GM12878 (cell line): Measurements from ENCODE around the gene NCL.

Source experiments
- ATF7 ChIP-seq: fragments of 450-650 bp; IDR thresholded peaks from 2 replicates; pipeline ENCODE4 v1.6.1; 2016; ENCODE audit warnings: low read depth, mild to moderate bottlenecking
- FOXM1 ChIP-seq: IDR thresholded peaks from 2 replicates; pipeline ENCODE4 v1.6.1; 2012; ENCODE audit warnings: low read depth, mild to moderate bottlenecking, inconsistent platforms, low read length, moderate library complexity
- NFXL1 ChIP-seq: fragments of 450-650 bp; IDR thresholded peaks from 2 replicates; pipeline ENCODE4 v1.6.1; 2017; ENCODE audit warnings: antibody characterized with exemption, mild to moderate bottlenecking, borderline replicate concordance
- ZNF274 ChIP-seq: IDR thresholded peaks from one replicate; pipeline ENCODE4 v1.8.0; 2011; ENCODE audit not compliant: insufficient read length, insufficient read depth
- TF ChIP-seq, protein P1 (sequence below): fragments of 450-650 bp; IDR thresholded peaks from 2 replicates; pipeline ENCODE4 v1.6.1; 2017; ENCODE audit warnings: antibody characterized with exemption, mild to moderate bottlenecking, moderate library complexity

DNA sequence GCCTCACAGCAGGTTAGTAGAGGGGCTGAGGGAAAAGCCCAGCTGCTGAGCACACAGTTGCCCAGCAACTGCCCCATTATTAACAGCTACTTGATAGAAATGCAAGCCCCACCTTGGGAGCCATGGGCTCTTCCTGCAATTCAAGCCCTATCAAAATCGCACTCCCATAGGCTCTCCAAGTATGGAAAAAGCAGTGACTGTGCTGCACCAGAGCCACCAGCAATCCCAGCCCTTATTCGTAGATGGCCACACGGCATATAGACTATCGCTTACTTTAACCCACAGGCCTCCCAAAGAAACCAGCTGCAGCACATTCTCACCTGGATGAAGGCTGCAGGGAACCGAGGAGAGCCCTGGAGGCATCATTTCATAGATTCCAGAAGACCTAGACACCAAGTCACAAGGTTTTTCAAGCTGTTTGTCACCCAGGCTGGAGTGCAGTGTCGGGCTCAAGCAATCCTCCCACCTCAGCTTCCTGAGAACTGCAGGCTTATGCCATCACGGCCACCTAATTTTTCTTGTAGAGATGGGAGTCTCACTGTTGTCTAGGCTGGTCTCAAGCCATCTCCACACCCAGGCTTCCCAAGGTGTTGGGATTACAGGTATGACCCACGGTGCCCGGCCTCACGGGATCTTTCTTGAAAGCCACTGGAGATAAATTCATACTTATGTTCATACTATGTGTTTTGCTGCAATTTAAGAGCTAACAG lies 11.3 kb downstream of the NCL start:
- TF ChIP-seq NFXL1 (no peak), ATF7 (no peak), ZNF274 (no peak), FOXM1 (no peak; the same call in 1 of the 2 replicates)
- TF ChIP-seq, protein P1, sequence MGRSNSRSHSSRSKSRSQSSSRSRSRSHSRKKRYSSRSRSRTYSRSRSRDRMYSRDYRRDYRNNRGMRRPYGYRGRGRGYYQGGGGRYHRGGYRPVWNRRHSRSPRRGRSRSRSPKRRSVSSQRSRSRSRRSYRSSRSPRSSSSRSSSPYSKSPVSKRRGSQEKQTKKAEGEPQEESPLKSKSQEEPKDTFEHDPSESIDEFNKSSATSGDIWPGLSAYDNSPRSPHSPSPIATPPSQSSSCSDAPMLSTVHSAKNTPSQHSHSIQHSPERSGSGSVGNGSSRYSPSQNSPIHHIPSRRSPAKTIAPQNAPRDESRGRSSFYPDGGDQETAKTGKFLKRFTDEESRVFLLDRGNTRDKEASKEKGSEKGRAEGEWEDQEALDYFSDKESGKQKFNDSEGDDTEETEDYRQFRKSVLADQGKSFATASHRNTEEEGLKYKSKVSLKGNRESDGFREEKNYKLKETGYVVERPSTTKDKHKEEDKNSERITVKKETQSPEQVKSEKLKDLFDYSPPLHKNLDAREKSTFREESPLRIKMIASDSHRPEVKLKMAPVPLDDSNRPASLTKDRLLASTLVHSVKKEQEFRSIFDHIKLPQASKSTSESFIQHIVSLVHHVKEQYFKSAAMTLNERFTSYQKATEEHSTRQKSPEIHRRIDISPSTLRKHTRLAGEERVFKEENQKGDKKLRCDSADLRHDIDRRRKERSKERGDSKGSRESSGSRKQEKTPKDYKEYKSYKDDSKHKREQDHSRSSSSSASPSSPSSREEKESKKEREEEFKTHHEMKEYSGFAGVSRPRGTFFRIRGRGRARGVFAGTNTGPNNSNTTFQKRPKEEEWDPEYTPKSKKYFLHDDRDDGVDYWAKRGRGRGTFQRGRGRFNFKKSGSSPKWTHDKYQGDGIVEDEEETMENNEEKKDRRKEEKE: no peak
